Vagina (tissue), 2 donors: Measurements from ENCODE around the gene PTPRCAP. TPM values are rescaled to one million over a fixed set of nuclear protein-coding genes. Genes with fewer than 3 reads are reported as not detected.
A peak's percentile ranks its signal among the peaks of the same experiment; 100 is the strongest.

Experiments
- DNase-seq, 2 donors: peaks; one replicate each; pipeline ENCODE4 v3.0.0-alpha.2; 2017; ENCODE audit errors: extremely low spot score in 2 of 2
- H3K27ac ChIP-seq: fragments of 200-600 bp; sonication (generic); one replicate; pipeline ENCODE4 v1.5.1; 2019
- H3K27me3 ChIP-seq: fragments of 200-600 bp; sonication (generic); one replicate; pipeline ENCODE4 v1.5.1; 2019
- H3K36me3 ChIP-seq, 2 donors: fragments of 200-600 bp; sonication (generic); one replicate each; pipeline ENCODE4 v1.5.1; 2017 to 2019
- H3K4me1 ChIP-seq: fragments of 200-600 bp; sonication (generic); one replicate; pipeline ENCODE4 v1.5.1; 2019
- H3K4me3 ChIP-seq, 2 donors: fragments of 200-600 bp; sonication (generic); 1 replicate in 1 of 2; 2 replicates in 1 of 2; pipeline ENCODE4 v1.5.1; 2016 to 2019
- H3K9me3 ChIP-seq: fragments of 200-600 bp; sonication (generic); one replicate; pipeline ENCODE4 v1.5.1; 2019
- POLR2A ChIP-seq, 2 donors: fragments of 450-650 bp; IDR thresholded peaks; one replicate each; pipeline ENCODE4 v1.6.1; 2017; ENCODE audit warnings: antibody characterized with exemption in 2 of 2, mild to moderate bottlenecking in 2 of 2, moderate library complexity in 2 of 2
- POLR2AphosphoS5 ChIP-seq, 2 donors: sonication (generic); formaldehyde crosslinking; IDR thresholded peaks; one replicate each; pipeline ENCODE4 v1.9.0; 2017; ENCODE audit warnings: antibody characterized with exemption in 2 of 2, mild to moderate bottlenecking in 2 of 2, low read depth in 1 of 2; ENCODE audit not compliant: insufficient read depth in 1 of 2
- intact Hi-C: fragments of 100-400 bp; cut with DNase I; formaldehyde crosslinking; loops from one replicate; pipeline ENCODE4 v1.15.1; 2023
- total RNA-seq: library from RNA; depleted of rRNA; stranded (reverse); fragments of >200 nt; gene quantifications from one replicate; pipeline ENCODE4 v1.2.3, GENCODE V29; 2016
- TF ChIP-seq, protein P1 (sequence below), 3 experiments: fragments of 450-650 bp in 2 of 3; fragments of 200-600 bp in 1 of 3; sonication (generic) in 1 of 3; IDR thresholded peaks; one replicate each; pipeline ENCODE4 v1.5.1; 2017 to 2019; ENCODE audit warnings: antibody characterized with exemption in 3 of 3, mild to moderate bottlenecking in 2 of 3, moderate library complexity in 2 of 3

The PTPRCAP gene
- total RNA-seq, 1 donor from 2014 or later: 18.2 TPM

- intact Hi-C loops: loop anchor here (5.0 kb wide), 1 partner anchor 46 kb away; the partner anchor contains the start of gene TMEM134
- peak in 1 of 2 donors; percentile 62 for TF ChIP-seq POLR2A (IDR thresholded peaks at IDR 0.05)
- TF ChIP-seq, protein P1, sequence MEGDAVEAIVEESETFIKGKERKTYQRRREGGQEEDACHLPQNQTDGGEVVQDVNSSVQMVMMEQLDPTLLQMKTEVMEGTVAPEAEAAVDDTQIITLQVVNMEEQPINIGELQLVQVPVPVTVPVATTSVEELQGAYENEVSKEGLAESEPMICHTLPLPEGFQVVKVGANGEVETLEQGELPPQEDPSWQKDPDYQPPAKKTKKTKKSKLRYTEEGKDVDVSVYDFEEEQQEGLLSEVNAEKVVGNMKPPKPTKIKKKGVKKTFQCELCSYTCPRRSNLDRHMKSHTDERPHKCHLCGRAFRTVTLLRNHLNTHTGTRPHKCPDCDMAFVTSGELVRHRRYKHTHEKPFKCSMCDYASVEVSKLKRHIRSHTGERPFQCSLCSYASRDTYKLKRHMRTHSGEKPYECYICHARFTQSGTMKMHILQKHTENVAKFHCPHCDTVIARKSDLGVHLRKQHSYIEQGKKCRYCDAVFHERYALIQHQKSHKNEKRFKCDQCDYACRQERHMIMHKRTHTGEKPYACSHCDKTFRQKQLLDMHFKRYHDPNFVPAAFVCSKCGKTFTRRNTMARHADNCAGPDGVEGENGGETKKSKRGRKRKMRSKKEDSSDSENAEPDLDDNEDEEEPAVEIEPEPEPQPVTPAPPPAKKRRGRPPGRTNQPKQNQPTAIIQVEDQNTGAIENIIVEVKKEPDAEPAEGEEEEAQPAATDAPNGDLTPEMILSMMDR (IDR thresholded peaks at IDR 0.05): no peak
- no peaks in the 10 kb centered on the region for H3K9me3 ChIP-seq
- H3K4me3 ChIP-seq: peak overlapping the region; percentile 59 to 83
- no peaks in the 10 kb centered on the region for H3K36me3 ChIP-seq
- H3K27ac ChIP-seq: peak overlapping the region; percentile 76
- DNase-seq: peak; percentile 95 to 99
- no peaks in the 10 kb centered on the region for H3K27me3 ChIP-seq
- peaks cover 50% of the 10 kb centered on the region for H3K4me1 ChIP-seq
These were observed 16.6 kb downstream of the PTPRCAP start for GRCh38 chr11:67420646-67421429.

DNA sequence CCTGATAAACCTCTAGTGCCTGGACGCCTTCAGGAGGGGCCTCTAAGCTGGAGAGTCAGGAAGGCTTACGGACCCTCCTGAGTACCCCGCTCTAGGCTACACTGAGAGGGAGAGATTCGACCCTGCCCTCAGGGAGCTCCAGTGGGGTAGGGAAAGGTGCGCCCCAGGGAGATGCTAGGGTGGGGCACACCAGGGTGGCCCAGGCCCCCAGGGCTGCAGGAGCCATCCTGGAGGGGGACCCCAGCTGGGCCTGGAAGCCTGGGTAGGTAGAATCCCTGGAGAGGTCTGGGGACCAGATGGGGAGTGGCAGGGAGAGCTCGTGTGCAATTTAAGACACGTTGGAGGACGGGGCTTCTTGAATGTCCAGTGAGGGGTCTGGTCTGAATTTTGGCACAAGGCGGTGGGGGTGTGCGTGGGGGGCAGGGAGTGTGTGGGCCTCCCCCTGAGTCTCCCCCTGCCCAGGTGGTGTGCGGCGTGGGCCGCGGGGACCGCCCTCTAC lies 17.3 kb downstream of the PTPRCAP start:
- no peaks in the 10 kb centered on the region for H3K9me3 ChIP-seq
- peak overlapping the region; percentile 76 for H3K27ac ChIP-seq
- no peak for DNase-seq
- intact Hi-C loops: loop anchor here (5.0 kb wide), 1 partner anchor 47 kb away; the partner anchor contains the start of gene TMEM134
- H3K4me1 ChIP-seq: peaks cover 56% of the 10 kb centered on the region
- peaks cover under 1% of the 10 kb centered on the region for H3K27me3 ChIP-seq
- H3K4me3 ChIP-seq: peak overlapping the region; percentile 59 to 83
- no peaks in the 10 kb centered on the region for H3K36me3 ChIP-seq
- TF ChIP-seq POLR2AphosphoS5 (IDR thresholded peaks at IDR 0.05; ENCODE audit: insufficient read depth in 1 of 2, low read depth in 1 of 2): no peak
- no peak for TF ChIP-seq POLR2A (IDR thresholded peaks at IDR 0.05)
- TF ChIP-seq, protein P1 (IDR thresholded peaks at IDR 0.05): no peak

DNA sequence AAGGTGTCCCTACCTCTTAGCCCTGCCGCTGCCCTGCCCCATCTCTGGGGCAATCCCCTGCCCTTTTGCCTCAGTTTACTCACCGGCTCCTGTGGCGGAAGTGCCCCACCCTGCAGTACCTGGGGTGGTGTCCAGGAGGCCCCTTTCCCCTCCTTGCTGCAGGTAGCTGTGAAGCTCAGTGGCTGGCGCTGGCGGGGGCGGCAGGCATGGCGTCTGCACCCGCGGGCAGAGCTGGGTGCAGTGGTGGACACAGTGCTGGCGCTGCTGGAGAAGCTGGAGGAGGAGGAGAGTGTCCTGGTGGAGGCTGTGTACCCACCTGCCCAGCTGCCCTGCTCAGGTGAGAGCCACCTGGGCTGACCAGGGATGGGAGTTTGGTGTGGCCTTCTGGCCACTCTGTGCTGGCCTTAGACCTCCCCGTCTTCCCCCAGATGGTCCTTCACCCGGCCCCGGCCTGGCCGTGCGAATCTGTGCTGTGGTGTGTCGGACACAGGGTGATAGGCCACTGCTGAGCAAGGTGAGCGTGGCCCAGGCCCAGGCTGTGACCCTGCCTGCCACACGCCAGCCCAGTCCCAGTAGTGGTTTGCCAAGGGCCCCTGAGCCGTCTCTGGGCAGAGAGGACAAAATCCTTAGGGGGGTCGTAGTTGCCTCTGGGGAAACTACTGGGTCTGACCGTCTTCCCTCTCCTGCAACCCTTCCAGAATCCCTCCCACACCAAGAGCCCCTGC lies 18.0 kb downstream of the PTPRCAP start:
- intact Hi-C loops: loop anchor here (5.0 kb wide), 1 partner anchor 48 kb away; the partner anchor contains the start of gene TMEM134
- Histone ChIP-seq H3K36me3 (no peaks in the 10 kb centered on the region), H3K27me3 (peaks cover 5% of the 10 kb centered on the region), H3K4me3 (no peak overlapping the region), H3K9me3 (no peaks in the 10 kb centered on the region), H3K4me1 (peaks cover 62% of the 10 kb centered on the region), H3K27ac (no peak overlapping the region)
- TF ChIP-seq POLR2AphosphoS5 (IDR thresholded peaks at IDR 0.05; ENCODE audit: insufficient read depth in 1 of 2, low read depth in 1 of 2): no peak
- TF ChIP-seq POLR2A (IDR thresholded peaks at IDR 0.05): no peak
- TF ChIP-seq, protein P1 (IDR thresholded peaks at IDR 0.05): no peak
- DNase-seq: no peak

DNA sequence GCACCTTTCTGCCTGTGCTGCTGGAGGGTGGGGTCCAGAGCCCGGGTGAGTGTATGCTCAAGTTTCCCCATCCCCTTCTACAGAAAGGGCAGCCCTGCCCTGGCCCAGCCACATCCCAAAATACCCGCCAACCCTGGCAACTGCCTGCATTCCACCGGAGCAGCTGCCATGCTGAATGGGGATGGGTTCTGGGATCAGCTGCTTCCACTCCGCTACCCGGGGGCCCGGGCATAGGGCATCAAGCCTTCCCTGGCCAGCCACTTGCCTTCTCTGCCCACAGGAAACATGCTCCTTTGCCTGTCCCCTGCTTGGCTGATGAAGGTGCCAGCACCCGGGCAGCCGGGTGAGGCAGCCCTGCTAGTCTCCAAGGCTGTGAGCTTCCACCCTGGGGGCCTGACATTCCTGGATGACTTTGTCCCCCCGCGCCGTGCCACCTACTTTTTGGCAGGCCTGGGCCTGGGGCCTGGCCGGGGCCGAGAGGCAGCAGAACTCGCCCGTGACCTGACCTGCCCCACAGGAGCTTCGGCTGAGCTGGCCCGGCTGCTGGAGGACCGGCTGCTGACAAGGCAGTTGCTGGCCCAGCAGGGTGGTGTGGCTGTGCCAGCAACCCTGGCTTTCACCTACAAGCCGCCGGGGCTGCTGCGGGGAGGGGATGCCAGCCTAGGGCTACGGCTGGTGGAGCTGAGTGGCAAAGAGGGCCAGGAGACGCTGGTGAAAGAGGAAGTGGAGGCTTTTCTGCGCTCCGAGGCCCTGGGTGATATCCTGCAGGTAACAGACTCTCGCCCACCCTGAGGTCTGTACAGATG lies 18.8 kb downstream of the PTPRCAP start:
- intact Hi-C loops: no loop called here
- DNase-seq: no peak
- TF ChIP-seq, protein P1 (IDR thresholded peaks at IDR 0.05): no peak
- no peak for TF ChIP-seq POLR2A (IDR thresholded peaks at IDR 0.05)
- TF ChIP-seq POLR2AphosphoS5 (IDR thresholded peaks at IDR 0.05; ENCODE audit: insufficient read depth in 1 of 2, low read depth in 1 of 2): no peak
- H3K36me3 ChIP-seq: no peaks in the 10 kb centered on the region
- no peaks in the 10 kb centered on the region for H3K9me3 ChIP-seq
- peaks cover 5% of the 10 kb centered on the region for H3K27me3 ChIP-seq
- H3K4me3 ChIP-seq: no peak overlapping the region
- H3K27ac ChIP-seq: no peak overlapping the region
- peaks cover 62% of the 10 kb centered on the region for H3K4me1 ChIP-seq
